ENCODE data around the gene CCDC40. TPM values are rescaled to one million over a fixed set of nuclear protein-coding genes. Genes with fewer than 3 reads are reported as not detected.

Gene CCDC40
- total RNA-seq, 2 experiments from 2014 or later, result 0.20 to 0.84 TPM

DNA sequence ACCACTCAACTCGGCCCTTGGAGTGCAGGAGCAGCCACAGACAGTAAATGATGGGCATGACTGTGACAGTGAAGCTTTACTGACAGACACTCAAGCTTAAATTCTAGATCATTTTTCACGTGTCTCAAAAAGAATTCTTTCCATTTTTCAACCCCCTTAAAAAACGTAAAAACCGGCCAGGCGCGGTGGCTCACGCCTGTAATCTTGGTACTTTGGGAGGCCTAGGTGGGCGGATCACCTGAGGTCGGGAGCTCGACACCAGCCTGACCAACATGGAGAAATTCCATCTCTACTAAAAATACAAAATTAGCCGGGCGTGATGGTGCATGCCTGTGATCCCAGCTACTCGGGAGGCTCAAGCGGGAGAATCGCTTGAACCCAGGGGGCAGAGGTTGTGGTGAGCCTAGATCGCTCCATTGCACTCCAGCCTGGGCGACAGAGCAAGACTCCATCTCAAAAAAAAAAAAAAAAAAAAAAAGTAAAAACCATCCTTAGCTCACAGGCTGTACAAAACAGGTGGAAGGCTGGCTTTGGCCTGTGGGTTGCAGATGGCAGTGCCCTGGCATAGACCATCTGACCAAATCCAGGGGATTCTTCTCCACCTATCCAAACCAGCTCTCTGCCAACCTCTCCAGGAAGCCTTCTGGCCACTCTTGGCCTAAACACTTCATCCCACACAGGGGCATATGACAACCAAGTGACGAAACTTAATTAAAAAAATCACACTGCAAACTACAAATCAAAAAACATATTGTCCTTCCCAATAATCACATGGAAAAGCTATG lies 19.0 kb upstream of the CCDC40 start:
- Mint-ChIP-seq H3K9me3 (ENCODE audit: low read depth) (no peaks in the 10 kb centered on the region), H3K36me3 (no peaks in the 10 kb centered on the region), H3K4me1 (no peaks in the 10 kb centered on the region), H3K27me3 (no peaks in the 10 kb centered on the region), H3K4me3 (no peak overlapping the region), H3K27ac (no peak overlapping the region)
- CTCF ChIA-PET, result interaction anchor here (1.2 to 4.3 kb wide), 2 partner anchors 11 to 25 kb away, joined by 3 to 26 read pairs; no protein-coding TSS in a partner anchor
- no peak for DNase-seq
- ATAC-seq, result no peak

DNA sequence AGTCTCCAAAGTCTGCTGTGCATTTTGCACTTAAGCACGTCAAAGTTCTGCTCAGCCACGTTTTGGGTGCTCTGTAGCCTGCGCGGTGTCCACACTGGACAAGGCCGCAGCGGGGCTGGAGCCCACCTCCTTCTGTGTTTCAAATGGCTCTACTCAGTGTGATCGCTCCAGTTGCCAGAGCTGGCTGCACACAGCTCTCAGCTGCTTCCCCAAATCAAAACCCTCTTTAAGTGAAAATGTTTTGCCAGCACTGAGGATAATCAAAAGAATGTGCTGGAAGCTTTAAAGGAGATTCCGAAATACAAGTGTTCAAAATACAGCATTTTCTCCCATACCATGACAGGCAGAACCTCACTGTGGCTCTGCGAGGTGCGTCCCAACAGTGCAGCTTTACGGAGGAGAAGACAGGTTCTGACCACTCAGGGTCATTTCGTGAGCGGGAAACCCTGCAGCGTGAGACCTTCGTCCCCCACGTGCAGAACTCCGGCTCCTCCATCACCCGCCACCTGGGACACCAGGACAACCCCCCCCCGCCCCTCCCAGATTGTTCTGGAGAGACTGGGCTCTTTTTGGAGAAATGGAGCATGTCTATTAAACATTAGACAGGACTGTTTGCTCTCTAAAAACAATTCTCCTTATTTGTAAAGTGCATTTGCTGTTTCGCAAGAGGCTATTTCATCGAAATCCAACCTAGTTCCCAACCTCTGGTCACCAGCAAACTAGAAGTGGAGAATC lies 17.4 kb upstream of the CCDC40 start:
- no peaks in the 10 kb centered on the region for H3K36me3 Mint-ChIP-seq
- DNase-seq, result no peak
- H3K9me3 Mint-ChIP-seq (ENCODE audit: low read depth), result no peaks in the 10 kb centered on the region
- CTCF ChIA-PET, result no interaction called here
- no peaks in the 10 kb centered on the region for H3K4me1 Mint-ChIP-seq
- no peak for ATAC-seq
- H3K4me3 Mint-ChIP-seq, result no peak overlapping the region
- no peaks in the 10 kb centered on the region for H3K27me3 Mint-ChIP-seq
- H3K27ac Mint-ChIP-seq, result no peak overlapping the region

DNA sequence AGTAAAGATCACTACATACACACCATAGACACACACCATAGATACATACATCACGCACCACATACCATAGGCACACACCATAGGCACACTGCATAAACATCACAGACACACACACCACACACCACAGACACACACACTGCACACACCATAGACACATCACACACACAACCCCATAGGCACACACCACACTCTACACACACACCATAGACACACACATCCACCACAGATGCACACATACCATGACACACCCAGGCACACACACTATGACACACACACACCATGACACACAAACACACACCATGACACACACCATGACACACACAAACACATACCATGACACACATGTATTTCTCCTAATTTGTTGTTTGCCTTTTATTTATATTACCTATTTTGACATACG lies 14.8 kb upstream of the CCDC40 start:
- no peaks in the 10 kb centered on the region for H3K36me3 Mint-ChIP-seq
- H3K4me3 Mint-ChIP-seq, result no peak overlapping the region
- no peak overlapping the region for H3K27ac Mint-ChIP-seq
- no peaks in the 10 kb centered on the region for H3K9me3 Mint-ChIP-seq (ENCODE audit: low read depth)
- ATAC-seq (no peak), DNase-seq (no peak)
- CTCF ChIA-PET, result interaction anchor here (1.1 to 2.4 kb wide), 2 partner anchors 13 to 15 kb away, joined by 6 to 13 read pairs; no protein-coding TSS in a partner anchor
- H3K27me3 Mint-ChIP-seq, result no peaks in the 10 kb centered on the region
- no peaks in the 10 kb centered on the region for H3K4me1 Mint-ChIP-seq

DNA sequence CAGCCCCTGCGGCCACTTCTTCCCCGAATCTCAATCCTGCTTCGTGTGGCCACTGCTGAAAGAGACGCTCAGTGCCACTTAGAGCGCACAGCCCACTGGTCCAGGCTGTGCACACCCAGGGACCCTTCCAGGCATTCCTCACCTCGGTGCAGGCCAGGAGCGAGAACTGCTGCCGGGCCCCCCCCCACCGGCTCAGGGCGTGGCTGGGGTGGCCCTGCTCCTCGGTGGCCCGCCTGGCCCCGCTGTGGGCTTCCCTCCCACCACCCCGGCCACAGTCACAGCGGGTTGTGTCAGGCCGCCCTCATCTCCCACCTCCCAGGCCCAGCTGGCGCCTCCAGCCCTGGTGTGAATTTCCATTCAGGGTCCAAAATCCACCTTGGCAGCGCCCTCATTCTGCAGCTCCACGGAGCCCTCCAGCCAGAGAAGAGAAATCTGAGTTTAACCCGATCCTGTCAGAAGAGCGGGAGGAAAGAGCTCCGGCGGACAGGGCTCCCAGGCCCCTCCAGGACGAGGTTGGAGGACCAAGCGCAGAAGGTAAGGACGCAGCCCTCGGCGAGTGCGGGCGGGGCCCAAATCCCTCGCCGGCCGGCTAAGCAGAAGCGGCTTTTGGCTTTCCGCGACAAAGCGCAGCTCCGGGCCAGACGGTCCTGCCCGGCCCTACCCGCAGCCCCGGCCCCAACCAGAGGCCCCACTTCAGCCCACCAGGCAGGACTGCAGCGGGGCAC lies 12.8 kb upstream of the CCDC40 start:
- no peak for DNase-seq
- Mint-ChIP-seq H3K36me3 (no peaks in the 10 kb centered on the region), H3K4me1 (no peaks in the 10 kb centered on the region), H3K9me3 (ENCODE audit: low read depth) (no peaks in the 10 kb centered on the region), H3K4me3 (no peak overlapping the region), H3K27me3 (no peaks in the 10 kb centered on the region), H3K27ac (no peak overlapping the region)
- CTCF ChIA-PET, result interaction anchor here (1.2 kb wide), 1 partner anchor 15 kb away, joined by 4 read pairs; no protein-coding TSS in a partner anchor
- no peak for ATAC-seq

DNA sequence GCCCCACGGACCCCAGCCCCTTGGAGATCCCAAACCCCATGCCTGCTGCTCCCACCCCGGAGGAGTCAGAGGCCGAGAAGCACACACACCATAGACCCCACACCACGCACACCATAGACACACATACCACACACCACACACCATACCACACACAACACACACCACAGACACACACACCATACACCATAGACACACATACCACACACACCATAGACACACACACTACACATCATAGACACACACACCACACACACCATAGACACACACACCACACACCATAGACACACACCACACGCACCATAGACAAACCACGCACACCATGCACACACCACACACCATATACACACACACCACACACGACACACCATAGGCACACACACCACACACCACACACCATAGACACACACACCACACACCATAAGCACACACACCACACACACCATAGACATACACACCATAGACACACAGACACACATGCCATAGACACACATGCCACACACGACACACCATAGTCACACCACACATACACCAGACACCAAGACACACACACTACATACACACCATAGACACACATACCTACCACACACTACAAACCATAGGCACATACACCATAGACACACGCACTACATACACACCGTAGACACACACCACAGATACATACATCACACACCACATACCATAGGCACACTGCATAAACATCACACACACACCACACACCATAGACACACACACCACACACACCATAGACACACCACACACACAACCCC lies 12.1 kb upstream of the CCDC40 start:
- CTCF ChIA-PET, result interaction anchor here (1.2 kb wide), 1 partner anchor 16 kb away, joined by 4 read pairs; no protein-coding TSS in a partner anchor
- DNase-seq, result no peak
- H3K4me3 Mint-ChIP-seq, result no peak overlapping the region
- no peaks in the 10 kb centered on the region for H3K4me1 Mint-ChIP-seq
- no peak overlapping the region for H3K27ac Mint-ChIP-seq
- ATAC-seq, result no peak
- H3K27me3 Mint-ChIP-seq, result no peaks in the 10 kb centered on the region
- H3K36me3 Mint-ChIP-seq, result no peaks in the 10 kb centered on the region
- no peaks in the 10 kb centered on the region for H3K9me3 Mint-ChIP-seq (ENCODE audit: low read depth)

DNA sequence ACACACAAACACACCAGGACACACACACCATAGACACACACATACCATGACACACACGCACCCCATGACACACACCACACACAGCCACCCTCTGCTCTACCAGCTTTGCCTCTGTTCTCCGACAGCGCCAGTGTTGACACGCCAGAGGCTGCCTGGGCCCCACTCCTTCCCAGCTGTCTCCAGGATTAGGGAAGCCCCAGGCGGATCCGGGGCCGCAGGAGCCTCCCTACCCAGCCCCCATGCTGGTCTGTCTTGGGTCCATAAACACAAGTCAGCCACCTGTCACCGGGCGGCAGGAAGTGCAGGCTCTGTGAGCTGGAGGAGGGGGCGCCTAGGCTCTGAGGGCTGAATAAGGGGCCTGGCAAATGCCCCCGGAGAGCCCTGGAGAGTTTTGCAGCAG lies 11.3 kb upstream of the CCDC40 start:
- no peaks in the 10 kb centered on the region for H3K27me3 Mint-ChIP-seq
- DNase-seq, result no peak
- H3K9me3 Mint-ChIP-seq (ENCODE audit: low read depth), result no peaks in the 10 kb centered on the region
- no peaks in the 10 kb centered on the region for H3K36me3 Mint-ChIP-seq
- peaks cover 2% of the 10 kb centered on the region for H3K4me1 Mint-ChIP-seq
- no peak for ATAC-seq
- no peak overlapping the region for H3K4me3 Mint-ChIP-seq
- no peak overlapping the region for H3K27ac Mint-ChIP-seq
- CTCF ChIA-PET, result interaction anchor here (2.9 kb wide), 1 partner anchor 16 kb away, joined by 7 read pairs; no protein-coding TSS in a partner anchor

DNA sequence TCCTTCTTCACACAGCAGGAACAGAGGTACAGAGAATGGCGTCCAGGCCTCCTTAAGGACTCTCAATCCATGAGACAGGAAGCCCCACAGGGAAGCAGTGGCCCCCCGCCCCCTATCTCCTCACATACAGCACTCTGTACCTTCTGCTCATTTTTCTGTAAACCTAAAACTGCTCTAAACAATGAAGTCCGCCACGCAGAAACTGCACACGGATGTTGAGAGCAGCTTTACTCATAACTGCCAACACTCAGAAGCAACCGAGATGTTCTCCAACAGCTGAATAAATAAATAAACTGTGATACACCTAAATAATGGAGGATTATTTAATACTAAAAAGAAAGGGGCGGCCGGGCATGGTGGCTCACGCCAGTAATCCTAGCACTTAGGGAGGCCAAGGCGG lies 10.6 kb upstream of the CCDC40 start:
- no peaks in the 10 kb centered on the region for H3K9me3 Mint-ChIP-seq (ENCODE audit: low read depth)

DNA sequence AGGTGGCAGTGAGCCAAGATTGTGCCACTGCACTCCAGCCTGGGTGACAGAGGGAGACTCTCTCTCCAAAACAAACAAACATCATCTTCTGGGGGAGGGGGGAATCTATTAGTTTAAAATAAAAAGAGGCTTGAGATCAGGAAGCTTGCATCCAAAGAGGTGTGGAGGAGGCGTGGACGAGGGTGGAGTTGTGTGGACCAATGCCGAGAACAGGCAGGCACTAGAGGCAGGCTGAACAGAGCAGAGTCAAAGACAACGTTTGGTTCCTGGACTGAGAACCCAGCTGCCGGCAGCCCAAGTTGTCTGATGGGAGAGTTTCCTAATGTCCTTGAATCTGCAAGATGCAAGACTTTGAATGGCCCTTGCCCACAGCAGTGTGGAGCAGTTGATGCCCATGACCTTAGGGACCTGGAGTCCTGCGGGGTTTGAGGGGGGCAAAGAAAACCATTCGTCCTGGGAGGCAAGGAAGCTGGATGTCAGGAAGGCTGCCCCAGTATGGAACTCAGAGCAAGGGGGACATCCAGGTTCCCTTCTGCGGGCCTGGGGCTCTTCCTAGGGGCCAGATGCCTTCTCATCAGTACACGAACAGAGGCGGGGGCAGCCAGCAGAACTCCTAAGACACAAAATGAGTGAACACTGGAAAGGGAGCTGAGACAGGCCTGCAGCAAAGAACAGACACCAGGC lies 9.9 kb upstream of the CCDC40 start:
- Mint-ChIP-seq H3K4me1 (peaks cover 3% of the 10 kb centered on the region), H3K9me3 (ENCODE audit: low read depth) (no peaks in the 10 kb centered on the region), H3K4me3 (no peak overlapping the region), H3K27me3 (no peaks in the 10 kb centered on the region), H3K36me3 (no peaks in the 10 kb centered on the region), H3K27ac (no peak overlapping the region)
- no peak for DNase-seq
- no peak for ATAC-seq
- CTCF ChIA-PET, result interaction anchor here (1.1 to 2.9 kb wide), 2 partner anchors 18 to 33 kb away, joined by 4 to 7 read pairs; no protein-coding TSS in a partner anchor

More for the DNA sequence above, 10.6 kb upstream of the CCDC40 start:
- Mint-ChIP-seq H3K36me3 (no peaks in the 10 kb centered on the region), H3K4me3 (no peak overlapping the region), H3K4me1 (peaks cover 2% of the 10 kb centered on the region), H3K27me3 (no peaks in the 10 kb centered on the region), H3K27ac (no peak overlapping the region)
- no peak for DNase-seq
- CTCF ChIA-PET, result interaction anchor here (2.9 kb wide), 1 partner anchor 17 kb away, joined by 7 read pairs; no protein-coding TSS in a partner anchor
- no peak for ATAC-seq

DNA sequence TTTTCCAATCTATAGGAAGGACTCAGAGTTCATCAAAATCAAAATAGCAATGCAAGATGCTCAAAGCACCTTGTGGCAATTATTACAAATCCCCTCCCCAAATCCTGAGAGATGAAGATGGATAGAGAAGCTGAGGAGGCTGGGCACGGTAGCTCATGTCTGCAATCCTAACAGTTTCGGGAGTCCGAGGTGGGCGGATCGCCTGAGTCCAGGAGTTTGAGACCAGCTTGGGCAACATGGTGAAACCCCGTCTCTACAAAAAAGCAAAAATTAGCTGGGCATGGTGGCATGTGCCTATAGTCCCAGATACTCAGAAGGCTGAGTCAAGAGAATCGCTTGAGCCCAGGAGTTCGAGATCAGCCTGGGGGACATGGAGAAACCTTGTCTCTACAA lies 9.4 kb upstream of the CCDC40 start:
- H3K4me3 Mint-ChIP-seq, result no peak overlapping the region
- no peaks in the 10 kb centered on the region for H3K9me3 Mint-ChIP-seq (ENCODE audit: low read depth)
- H3K4me1 Mint-ChIP-seq, result peaks cover 6% of the 10 kb centered on the region
- no peaks in the 10 kb centered on the region for H3K27me3 Mint-ChIP-seq
- H3K36me3 Mint-ChIP-seq, result no peaks in the 10 kb centered on the region
- ATAC-seq (no peak), DNase-seq (no peak)
- H3K27ac Mint-ChIP-seq, result no peak overlapping the region
- CTCF ChIA-PET, result interaction anchor here (1.1 to 2.9 kb wide), 2 partner anchors 18 to 34 kb away, joined by 4 to 7 read pairs; no protein-coding TSS in a partner anchor

DNA sequence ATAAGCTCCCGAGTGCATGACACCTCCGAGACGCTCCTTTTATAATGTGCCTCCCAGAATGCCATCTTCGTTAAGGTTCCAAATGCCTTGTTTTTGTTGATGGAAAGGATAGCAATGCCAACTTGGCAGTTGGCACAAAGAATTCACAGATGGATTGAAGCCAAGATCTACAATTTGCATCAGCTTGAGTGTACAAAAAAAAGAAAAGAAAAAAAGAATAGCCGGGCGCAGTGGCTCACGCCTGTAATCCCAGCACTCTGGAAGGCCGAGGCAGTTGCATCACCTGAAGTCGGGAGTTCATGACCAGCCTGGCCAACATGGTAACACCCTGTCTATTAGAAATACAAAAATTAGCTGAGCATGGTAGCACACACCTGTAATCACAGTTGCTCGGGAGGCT lies 8.4 kb upstream of the CCDC40 start:
- H3K4me3 Mint-ChIP-seq, result no peak overlapping the region
- no peak for ATAC-seq
- DNase-seq, result no peak
- peaks cover 6% of the 10 kb centered on the region for H3K4me1 Mint-ChIP-seq
- CTCF ChIA-PET, result interaction anchor here (1.1 to 2.9 kb wide), 2 partner anchors 19 to 35 kb away, joined by 4 to 7 read pairs; no protein-coding TSS in a partner anchor
- no peak overlapping the region for H3K27ac Mint-ChIP-seq
- peaks cover under 1% of the 10 kb centered on the region for H3K27me3 Mint-ChIP-seq
- no peaks in the 10 kb centered on the region for H3K36me3 Mint-ChIP-seq
- H3K9me3 Mint-ChIP-seq (ENCODE audit: low read depth), result no peaks in the 10 kb centered on the region

DNA sequence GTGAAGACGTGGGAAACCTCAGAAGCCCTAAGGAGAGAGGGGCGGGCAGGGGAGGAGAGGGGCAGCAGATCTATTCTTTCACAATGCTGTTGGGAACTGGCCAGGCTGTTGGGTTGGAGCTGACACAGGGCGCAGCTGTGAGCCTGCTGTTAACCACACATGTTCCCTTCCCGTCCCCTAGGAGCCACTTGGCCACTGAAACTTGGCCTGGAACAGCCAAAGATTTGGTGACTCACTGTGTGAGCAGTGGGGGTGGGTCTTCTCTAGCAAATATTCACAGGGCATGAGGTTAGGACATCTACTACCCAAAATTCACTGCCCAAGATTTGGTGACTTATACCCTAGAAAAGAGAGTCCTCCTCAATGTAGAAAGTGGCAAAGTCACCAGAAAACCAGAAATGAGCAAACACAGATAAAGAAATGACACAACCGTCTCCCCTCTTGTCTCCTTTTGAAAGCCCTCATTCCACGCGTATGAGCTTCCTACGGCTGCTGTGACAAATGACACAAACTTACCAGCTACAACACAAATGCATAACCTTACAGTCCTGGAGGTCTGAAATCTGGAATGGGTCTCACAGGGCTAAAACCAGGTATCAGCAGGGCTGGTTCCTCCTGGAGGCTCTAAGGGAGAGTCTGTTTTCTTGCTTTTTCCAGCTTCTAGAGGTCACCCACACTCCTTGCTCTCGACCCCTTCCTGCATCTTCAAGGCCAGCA lies 7.0 kb upstream of the CCDC40 start:
- CTCF ChIA-PET, result interaction anchor here (1.0 to 1.7 kb wide), 4 partner anchors 21 to 72 kb away, joined by 3 to 7 read pairs (median 4); partner anchors contain the start of gene GAA
- Mint-ChIP-seq H3K27me3 (peaks cover 9% of the 10 kb centered on the region), H3K4me1 (peaks cover 6% of the 10 kb centered on the region), H3K36me3 (no peaks in the 10 kb centered on the region), H3K9me3 (ENCODE audit: low read depth) (no peaks in the 10 kb centered on the region), H3K27ac (no peak overlapping the region), H3K4me3 (no peak overlapping the region)
- ATAC-seq, result no peak
- no peak for DNase-seq
